ENCODE measurements around the gene MSRB1.

DNA sequence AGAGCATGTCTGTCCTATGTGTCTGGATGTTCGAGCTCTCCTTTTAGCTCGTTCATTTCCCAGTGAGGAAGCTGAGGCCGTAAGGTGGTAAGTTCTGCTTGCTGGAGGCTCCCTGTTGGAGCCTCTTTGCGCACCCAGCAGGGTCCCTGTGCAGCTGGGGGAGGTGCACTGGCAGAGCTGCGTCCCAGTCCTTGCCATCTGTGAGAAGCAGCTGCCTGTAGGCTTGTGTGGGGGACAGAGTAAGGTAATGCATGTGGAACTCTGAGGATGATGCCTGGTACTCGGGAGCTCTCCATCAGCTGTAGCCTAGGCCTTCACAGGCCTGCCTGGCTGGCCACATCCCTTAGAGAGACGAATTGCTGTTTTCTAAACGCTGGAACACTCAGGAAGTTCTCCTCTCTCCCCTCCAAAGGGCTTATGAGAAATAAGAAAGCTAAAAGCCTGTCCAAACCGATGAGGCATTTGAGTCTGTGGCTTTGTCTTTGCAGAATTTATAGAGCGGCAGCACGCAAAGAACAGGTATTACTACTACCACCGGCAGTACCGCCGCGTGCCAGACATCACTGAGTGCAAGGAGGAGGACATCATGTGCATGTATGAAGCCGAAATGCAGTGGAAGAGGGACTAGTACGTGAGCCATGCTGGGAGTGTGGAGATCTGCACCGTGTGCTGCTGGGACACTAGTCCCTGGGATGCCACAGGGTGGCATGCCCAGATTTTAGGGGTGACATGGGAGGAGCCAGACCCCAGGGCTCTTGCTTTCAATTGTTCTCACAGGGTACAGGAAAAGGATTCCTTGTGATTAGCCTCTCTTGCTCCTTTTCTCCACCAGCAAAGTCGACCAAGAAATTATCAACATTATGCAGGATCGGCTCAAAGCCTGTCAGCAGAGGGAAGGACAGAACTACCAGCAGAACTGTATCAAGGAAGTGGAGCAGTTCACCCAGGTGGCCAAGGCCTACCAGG, 17.9 kb upstream of the MSRB1 start:
- TF ChIP-seq, protein P1, sequence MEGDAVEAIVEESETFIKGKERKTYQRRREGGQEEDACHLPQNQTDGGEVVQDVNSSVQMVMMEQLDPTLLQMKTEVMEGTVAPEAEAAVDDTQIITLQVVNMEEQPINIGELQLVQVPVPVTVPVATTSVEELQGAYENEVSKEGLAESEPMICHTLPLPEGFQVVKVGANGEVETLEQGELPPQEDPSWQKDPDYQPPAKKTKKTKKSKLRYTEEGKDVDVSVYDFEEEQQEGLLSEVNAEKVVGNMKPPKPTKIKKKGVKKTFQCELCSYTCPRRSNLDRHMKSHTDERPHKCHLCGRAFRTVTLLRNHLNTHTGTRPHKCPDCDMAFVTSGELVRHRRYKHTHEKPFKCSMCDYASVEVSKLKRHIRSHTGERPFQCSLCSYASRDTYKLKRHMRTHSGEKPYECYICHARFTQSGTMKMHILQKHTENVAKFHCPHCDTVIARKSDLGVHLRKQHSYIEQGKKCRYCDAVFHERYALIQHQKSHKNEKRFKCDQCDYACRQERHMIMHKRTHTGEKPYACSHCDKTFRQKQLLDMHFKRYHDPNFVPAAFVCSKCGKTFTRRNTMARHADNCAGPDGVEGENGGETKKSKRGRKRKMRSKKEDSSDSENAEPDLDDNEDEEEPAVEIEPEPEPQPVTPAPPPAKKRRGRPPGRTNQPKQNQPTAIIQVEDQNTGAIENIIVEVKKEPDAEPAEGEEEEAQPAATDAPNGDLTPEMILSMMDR (conservative IDR thresholded peaks at IDR 0.05 in 1 of 2, IDR thresholded peaks at IDR 0.05 in 1 of 2; ENCODE audit: low read depth in 1 of 2, low read length in 2 of 2) = no peak
- no peak for TF ChIP-seq EZH2 (IDR thresholded peaks at IDR 0.05; ENCODE audit: low read length, missing control alignments)
